OCI-LY7 (cell line): ENCODE measurements around the gene ENTPD7. TPM values are rescaled to one million over a fixed set of nuclear protein-coding genes. Genes with fewer than 3 reads are reported as not detected.
"Not testable (repeated sequence)": the region's sequence is repeated elsewhere in the genome, so short reads cannot be mapped to it uniquely, and the experiment has no call there.

Source experiments
- BruUV-seq: library from RNA; stranded (reverse); fragments of 400-500 nt; replicated peaks from 2 replicates; lab custom pipeline; 2021; lab: Mats Ljungman, UMichigan
- CTCF ChIA-PET: fragments of 300-600 bp; sonication (Branson Sonifier 250); formaldehyde crosslinking; loops from one replicate; lab custom pipeline; 2022; ENCODE audit warnings: antibody characterized with exemption; ENCODE audit not compliant: unreplicated experiment; lab: Charles Lee
- POLR2A ChIA-PET: fragments of 300-600 bp; sonication (Branson Sonifier 250); formaldehyde crosslinking; loops from one replicate; lab custom pipeline; 2022; ENCODE audit warnings: antibody characterized with exemption; lab: Charles Lee
- DNase-seq: peaks from one replicate; pipeline ENCODE4 v3.0.0-alpha.2; 2015; ENCODE audit warnings: low spot score
- H2AFZ ChIP-seq: fragments of 200-600 bp; sonication (generic), shearing (Covaris generic); 2 replicates; pipeline ENCODE4 v1.6.1; 2014; ENCODE audit warnings: mild to moderate bottlenecking, antibody characterized with exemption, low read length, moderate library complexity
- H3K27ac ChIP-seq: fragments of 200-600 bp; sonication (generic); 2 replicates; pipeline ENCODE4 v1.5.1; 2014; ENCODE audit warnings: mixed run types, low read depth, mild to moderate bottlenecking, moderate library complexity, low read length, inconsistent platforms; ENCODE audit not compliant: poor library complexity, severe bottlenecking
- H3K36me3 ChIP-seq: fragments of 200-600 bp; sonication (generic); 2 replicates; pipeline ENCODE4 v1.6.1; 2014; ENCODE audit warnings: mild to moderate bottlenecking, antibody characterized with exemption, low read length, moderate library complexity, mixed read lengths; ENCODE audit not compliant: insufficient read depth
- H3K4me1 ChIP-seq: fragments of 200-600 bp; sonication (generic); 2 replicates; pipeline ENCODE4 v1.5.1; 2014; ENCODE audit warnings: mild to moderate bottlenecking, low read length; ENCODE audit not compliant: insufficient read depth, poor library complexity, severe bottlenecking
- H3K4me2 ChIP-seq: fragments of 200-600 bp; sonication (generic); 2 replicates; pipeline ENCODE4 v1.6.1; 2014; ENCODE audit warnings: mild to moderate bottlenecking, low read length
- H3K4me3 ChIP-seq: fragments of 200-600 bp; sonication (generic); 2 replicates; pipeline ENCODE4 v1.5.1; 2014; ENCODE audit warnings: mild to moderate bottlenecking, low read depth, low read length; ENCODE audit not compliant: poor library complexity, severe bottlenecking
- H3K79me2 ChIP-seq: fragments of 200-600 bp; sonication (generic); 2 replicates; pipeline ENCODE4 v1.6.1; 2016; ENCODE audit warnings: low read depth, mild to moderate bottlenecking, low read length, moderate library complexity, mixed read lengths; ENCODE audit not compliant: insufficient read depth
- H3K9me2 ChIP-seq: fragments of 200-600 bp; sonication (generic); 2 replicates; pipeline ENCODE4 v1.6.1; 2016; ENCODE audit warnings: mild to moderate bottlenecking, low read length, mixed read lengths; ENCODE audit not compliant: insufficient read depth
- H3K9me3 ChIP-seq: fragments of 200-600 bp; sonication (generic); 2 replicates; pipeline ENCODE4 v1.6.1; 2014; ENCODE audit warnings: mild to moderate bottlenecking, mixed run types, low read length, mixed read lengths
- H4K20me1 ChIP-seq: fragments of 200-600 bp; sonication (generic); 2 replicates; pipeline ENCODE4 v1.6.1; 2014; ENCODE audit warnings: mild to moderate bottlenecking, antibody characterized with exemption, low read length, moderate library complexity, mixed read lengths; ENCODE audit not compliant: insufficient read depth
- CTCF ChIP-seq: fragments of 200-600 bp; sonication (generic); conservative IDR thresholded peaks from 2 replicates; pipeline ENCODE4 v1.5.1; 2014; ENCODE audit warnings: mild to moderate bottlenecking, antibody characterized with exemption, low read length, moderate library complexity, mixed read lengths
- EZH2phosphoT487 ChIP-seq: fragments of 200-600 bp; sonication (generic); IDR thresholded peaks from 2 replicates; pipeline ENCODE4 v1.6.1; 2018; ENCODE audit warnings: low read depth, borderline replicate concordance, mild to moderate bottlenecking, mixed run types, antibody characterized with exemption, low read length, moderate library complexity, mixed read lengths
- intact Hi-C: fragments of 100-400 bp; cut with micrococcal nuclease; formaldehyde crosslinking; loops from one replicate; pipeline ENCODE4 v1.10.0; 2022; ENCODE audit not compliant: unreplicated experiment
- total RNA-seq, 2 experiments: library from RNA; depleted of rRNA in 1 of 2; stranded (reverse); fragments of >200 nt in 1 of 2; shearing (Covaris generic) in 1 of 2; gene quantifications; 2 replicates each; pipeline ENCODE4 v1.2.3, GENCODE V29; 2014 to 2022

ENTPD7 gene
- total RNA-seq, 2 experiments from 2014 or later, result 3.3 to 7.6 TPM

- ChIA-PET CTCF (interaction anchor here (1.4 kb wide), 1 partner anchor 37 kb away, joined by 9 read pairs; the partner anchor contains the start of gene ENTPD7), POLR2A (interaction anchor here (1.1 to 1.8 kb wide), 6 partner anchors 9 to 111 kb away, joined by 3 to 13 read pairs (median 4); partner anchors contain the start of genes COX15, CUTC and ENTPD7)
- Histone ChIP-seq H3K9me2 (no peaks in the 10 kb centered on the region), H3K4me2 (peak overlapping the region; percentile 85), H2AFZ (peak overlapping the region; percentile 77), H4K20me1 (peaks cover 20% of the 10 kb centered on the region), H3K4me1 (peaks cover 25% of the 10 kb centered on the region), H3K27ac (peak overlapping the region; percentile 85), H3K79me2 (peaks cover 29% of the 10 kb centered on the region; the same call in 1 of the 2 replicates), H3K4me3 (peak overlapping the region; percentile 96), H3K36me3 (0 out of 2 replicates have a peak, but pooled peaks cover 5% of the 10 kb centered on the region), H3K9me3 (no peaks in the 10 kb centered on the region)
- DNase-seq, result no peak
- TF ChIP-seq CTCF (no peak), EZH2phosphoT487 (no peak)
- intact Hi-C loops, result loop anchor here (2.0 to 5.0 kb wide), 3 partner anchors 37 to 191 kb away; partner anchors contain the start of genes COX15, CUTC, ENTPD7 and GOT1
- BruUV-seq, result TSS peak; percentile 76
Measured at GRCh38 chr10:99621454-99622251, 37.7 kb upstream of the ENTPD7 start.

GRCh38 chr10:99623919-99624318 lies 35.4 kb upstream of the ENTPD7 start:
- intact Hi-C loops, result loop anchor here (5.0 kb wide), 1 partner anchor 108 kb away; the partner anchor contains the start of genes COX15 and CUTC
- ChIA-PET POLR2A (no interaction called here), CTCF (no interaction called here)
- no peak for DNase-seq
- no peak for TF ChIP-seq EZH2phosphoT487
- no peak for TF ChIP-seq CTCF
- Histone ChIP-seq H3K9me2 (no peaks in the 10 kb centered on the region), H3K4me2 (no peak overlapping the region), H3K4me3 (no peak overlapping the region), H3K4me1 (peaks cover 9% of the 10 kb centered on the region), H4K20me1 (peaks cover 6% of the 10 kb centered on the region; the same call in 1 of the 2 replicates), H3K36me3 (no peaks in the 10 kb centered on the region), H3K9me3 (no peaks in the 10 kb centered on the region), H2AFZ (no peak overlapping the region), H3K79me2 (peaks cover 9% of the 10 kb centered on the region; the same call in 1 of the 2 replicates), H3K27ac (no peak overlapping the region)
- BruUV-seq, result no TSS peak

- DNase-seq, H3K79me2 ChIP-seq, CTCF ChIA-PET, H4K20me1 ChIP-seq, H3K9me2 ChIP-seq, H3K27ac ChIP-seq, H2AFZ ChIP-seq, H3K36me3 ChIP-seq, BruUV-seq, intact Hi-C loops, H3K4me3 ChIP-seq, H3K4me2 ChIP-seq, H3K4me1 ChIP-seq, H3K9me3 ChIP-seq: not testable (repeated sequence)
- POLR2A ChIA-PET, result interaction anchor here (0.7 kb wide), 1 partner anchor 425 kb away, joined by 3 read pairs; no protein-coding TSS in a partner anchor
Measured at GRCh38 chr10:99625124-99625523, 34.2 kb upstream of the ENTPD7 start.
